Keratinocyte (primary cell): Measurements from ENCODE around the gene TADA2B. TPM values are rescaled to one million over a fixed set of nuclear protein-coding genes. Genes with fewer than 3 reads are reported as not detected.

Source experiments
- DNase-seq: peaks from one replicate; pipeline ENCODE4 v3.0.0-alpha.2; 2011; ENCODE audit warnings: low read depth, missing footprints, low spot score
- FAIRE-seq: peaks from 2 replicates; lab custom pipeline; 2011; peaks lifted over from hg19 to GRCh38; lab: Jason Lieb, UNC
- H2AFZ ChIP-seq: 2 replicates; pipeline ENCODE4 v1.6.0; 2012; ENCODE audit warnings: low read length, control low read depth, inconsistent platforms; ENCODE audit not compliant: control insufficient read depth
- H3K27ac ChIP-seq: 2 replicates; pipeline ENCODE4 v1.5.1; 2011; ENCODE audit warnings: low read length; ENCODE audit not compliant: control insufficient read depth, insufficient read depth
- H3K27me3 ChIP-seq: 3 replicates; pipeline ENCODE4 v1.6.0; 2011; ENCODE audit warnings: low read length; ENCODE audit not compliant: control insufficient read depth, insufficient read depth; ENCODE audit errors: extremely low read depth
- H3K36me3 ChIP-seq, 2 experiments: 2 replicates in 1 of 2; 3 replicates in 1 of 2; pipeline ENCODE4 v1.5.1; 2011; ENCODE audit warnings: low read length in 2 of 2, mild to moderate bottlenecking in 1 of 2; ENCODE audit not compliant: control insufficient read depth in 2 of 2, insufficient read depth in 2 of 2; ENCODE audit errors: extremely low read depth in 1 of 2
- H3K4me1 ChIP-seq: 3 replicates; pipeline ENCODE4 v1.5.1; 2011; ENCODE audit warnings: low read length; ENCODE audit not compliant: control insufficient read depth, insufficient read depth; ENCODE audit errors: extremely low read depth
- H3K4me2 ChIP-seq: 3 replicates; pipeline ENCODE4 v1.6.0; 2011; ENCODE audit warnings: low read depth, low read length; ENCODE audit not compliant: control insufficient read depth, insufficient read depth; ENCODE audit errors: extremely low read depth
- H3K4me3 ChIP-seq, 3 experiments: fragments of 200-600 bp in 1 of 3; sonication (generic) in 1 of 3; 2 replicates in 2 of 3; 3 replicates in 1 of 3; pipeline ENCODE4 v1.5.1; 2011 to 2016; ENCODE audit warnings: low read length in 3 of 3, mild to moderate bottlenecking in 3 of 3, control low read depth in 2 of 3, inconsistent platforms in 1 of 3, low read depth in 1 of 3, mixed read lengths in 1 of 3, mixed run types in 1 of 3, moderate library complexity in 1 of 3; ENCODE audit not compliant: control insufficient read depth in 2 of 3, insufficient read depth in 2 of 3; ENCODE audit errors: extremely low read depth in 1 of 3
- H3K79me2 ChIP-seq: 2 replicates; pipeline ENCODE4 v1.6.0; 2012; ENCODE audit warnings: low read length; ENCODE audit not compliant: control insufficient read depth, insufficient read depth
- H3K9ac ChIP-seq: 3 replicates; pipeline ENCODE4 v1.6.0; 2011; ENCODE audit warnings: low read length; ENCODE audit not compliant: control insufficient read depth, insufficient read depth; ENCODE audit errors: extremely low read depth
- H3K9me1 ChIP-seq: 3 replicates; pipeline ENCODE4 v1.6.0; 2011; ENCODE audit warnings: low read length; ENCODE audit not compliant: control insufficient read depth, insufficient read depth; ENCODE audit errors: extremely low read depth
- H3K9me3 ChIP-seq: 2 replicates; pipeline ENCODE4 v1.5.1; 2012; ENCODE audit warnings: low read depth, low read length; ENCODE audit not compliant: control insufficient read depth
- H4K20me1 ChIP-seq: 3 replicates; pipeline ENCODE4 v1.6.0; 2011; ENCODE audit warnings: low read length; ENCODE audit not compliant: control insufficient read depth, insufficient read depth; ENCODE audit errors: extremely low read depth
- CTCF ChIP-seq, 3 experiments: IDR thresholded peaks in 1 of 3; conservative IDR thresholded peaks in 1 of 3; optimal IDR thresholded peaks in 1 of 3; 2 replicates in 2 of 3; 3 replicates in 1 of 3; pipeline versions ENCODE3 to v1.5.1; 2011; ENCODE audit warnings: low read length in 3 of 3, mild to moderate bottlenecking in 3 of 3, moderate library complexity in 2 of 3, control low read depth in 1 of 3, inconsistent platforms in 1 of 3; ENCODE audit not compliant: insufficient read depth in 2 of 3; ENCODE audit errors: extremely low read depth in 1 of 3
- EZH2 ChIP-seq: IDR thresholded peaks from one replicate; pipeline ENCODE4 v1.6.1; 2012; ENCODE audit warnings: inconsistent platforms, mild to moderate bottlenecking, low read length, moderate library complexity
- dilution Hi-C: fragments of 300-500 bp; cut with MboI; formaldehyde crosslinking; loops from one replicate; pipeline ENCODE4 v1.7.0; 2020; ENCODE audit warnings: low sequenced_read_pairs; ENCODE audit not compliant: extremely low pct_ligation_motif_present
- polyA plus RNA-seq, 5 experiments: library from polyadenylated mRNA; depleted of rRNA in 3 of 5; stranded (reverse) in 3 of 5; stranded (forward) in 1 of 5; unstranded in 1 of 5; fragments of >200 nt; gene quantifications; 1 replicate in 1 of 5; 2 replicates in 3 of 5; 3 replicates in 1 of 5; pipeline versions ENCODE4 v1.2.1 to v1.2.3, GENCODE V29; 2011 to 2012; ENCODE audit warnings: missing spikeins in 2 of 5, low read depth in 1 of 5, low replicate concordance in 1 of 5

The TADA2B gene
- polyA plus RNA-seq, 1 donor (not counting 4 experiments of a cell fraction or from before 2014, with no cell fraction given) = 5.3 TPM

- H3K9me3 ChIP-seq = no peaks in the 10 kb centered on the region
- H3K9me1 ChIP-seq = no peaks in the 10 kb centered on the region
- no peaks in the 10 kb centered on the region for H4K20me1 ChIP-seq
- H3K27me3 ChIP-seq = no peaks in the 10 kb centered on the region
- DNase-seq = no peak
- H3K79me2 ChIP-seq = peaks cover 6% of the 10 kb centered on the region
- FAIRE-seq = no peak
- H3K27ac ChIP-seq = no peak overlapping the region
- no peak overlapping the region for H3K9ac ChIP-seq
- no peak overlapping the region for H3K4me2 ChIP-seq
- H2AFZ ChIP-seq = no peak overlapping the region
- no peak overlapping the region for H3K4me3 ChIP-seq
- dilution Hi-C loops = no loop called here
- H3K4me1 ChIP-seq = no peaks in the 10 kb centered on the region
- peaks cover 45 to 49% of the 10 kb centered on the region in 2 experiments for H3K36me3 ChIP-seq
- TF ChIP-seq EZH2 (no peak), CTCF (optimal IDR thresholded peaks at IDR 0.05 in 1 of 3, IDR thresholded peaks at IDR 0.05 in 1 of 3, conservative IDR thresholded peaks at IDR 0.05 in 1 of 3; ENCODE audit: extremely low read depth in 1 of 3, insufficient read depth in 2 of 3, low read length in 3 of 3) (no peak)
These were observed 27.1 kb upstream of the TADA2B start for GRCh38 chr4:7016086-7016485.

GRCh38 chr4:7016512-7016911, 26.7 kb upstream of the TADA2B start:
- no peaks in the 10 kb centered on the region for H3K9me3 ChIP-seq
- no peak overlapping the region for H3K9ac ChIP-seq
- H3K9me1 ChIP-seq = no peaks in the 10 kb centered on the region
- TF ChIP-seq EZH2 (no peak), CTCF (optimal IDR thresholded peaks at IDR 0.05 in 1 of 3, IDR thresholded peaks at IDR 0.05 in 1 of 3, conservative IDR thresholded peaks at IDR 0.05 in 1 of 3; ENCODE audit: extremely low read depth in 1 of 3, insufficient read depth in 2 of 3, low read length in 3 of 3) (no peak)
- H3K27ac ChIP-seq = no peak overlapping the region
- FAIRE-seq (no peak), DNase-seq (no peak)
- H3K4me1 ChIP-seq = no peaks in the 10 kb centered on the region
- no peak overlapping the region for H2AFZ ChIP-seq
- dilution Hi-C loops = no loop called here
- H3K36me3 ChIP-seq = peaks cover 46% of the 10 kb centered on the region in 2 experiments
- no peak overlapping the region for H3K4me3 ChIP-seq
- H4K20me1 ChIP-seq = no peaks in the 10 kb centered on the region
- no peak overlapping the region for H3K4me2 ChIP-seq
- peaks cover 6% of the 10 kb centered on the region for H3K79me2 ChIP-seq
- H3K27me3 ChIP-seq = no peaks in the 10 kb centered on the region
